Measurements from ENCODE around the gene ARL6IP4. TPM values are rescaled to one million over a fixed set of nuclear protein-coding genes. Genes with fewer than 3 reads are reported as not detected.

Gene ARL6IP4
- total and polyA plus RNA-seq, 9 donors, result 169 to 207 (median 191) TPM

DNA sequence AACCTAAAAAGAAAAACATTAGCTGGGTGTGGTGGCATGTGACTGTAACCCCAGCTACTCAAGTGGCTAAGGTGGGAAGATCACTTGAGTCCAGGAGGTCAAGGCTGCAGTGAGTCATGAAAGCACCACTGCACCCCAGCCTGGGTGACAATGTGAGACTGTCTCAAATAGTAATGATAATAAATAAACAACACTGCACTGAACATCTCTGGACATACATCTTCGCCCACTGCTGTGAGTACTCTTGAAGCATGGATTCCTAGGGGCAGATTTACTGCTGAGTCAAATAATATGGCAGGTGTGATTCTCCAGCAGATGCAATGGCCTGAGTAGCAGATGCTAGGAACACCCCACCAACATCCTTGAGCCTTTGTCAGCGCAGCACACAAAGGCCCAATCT is 37.8 kb upstream of the ARL6IP4 start:
- H3K27ac ChIP-seq (ENCODE audit: low read length), result peak overlapping the region; percentile 76
- H3K4me3 ChIP-seq (ENCODE audit: low read length), result no peak overlapping the region
- H3K9me3 ChIP-seq (replicated peaks; ENCODE audit: control insufficient read depth, low read depth, low read length), result no peaks in the 10 kb centered on the region
- H3K27me3 ChIP-seq (ENCODE audit: control insufficient read depth, insufficient read depth, low read length), result no peaks in the 10 kb centered on the region
- DNase-seq, result no peak
- no peaks in the 10 kb centered on the region for H3K36me3 ChIP-seq (ENCODE audit: control insufficient read depth, insufficient read depth, low read length)
- WGBS (ENCODE audit: insufficient coverage), result 100% methylated on average over 1 of the region's 2 CpGs
- peaks cover 32% of the 10 kb centered on the region for H3K4me1 ChIP-seq (ENCODE audit: control insufficient read depth, insufficient read depth, low read length)

DNA sequence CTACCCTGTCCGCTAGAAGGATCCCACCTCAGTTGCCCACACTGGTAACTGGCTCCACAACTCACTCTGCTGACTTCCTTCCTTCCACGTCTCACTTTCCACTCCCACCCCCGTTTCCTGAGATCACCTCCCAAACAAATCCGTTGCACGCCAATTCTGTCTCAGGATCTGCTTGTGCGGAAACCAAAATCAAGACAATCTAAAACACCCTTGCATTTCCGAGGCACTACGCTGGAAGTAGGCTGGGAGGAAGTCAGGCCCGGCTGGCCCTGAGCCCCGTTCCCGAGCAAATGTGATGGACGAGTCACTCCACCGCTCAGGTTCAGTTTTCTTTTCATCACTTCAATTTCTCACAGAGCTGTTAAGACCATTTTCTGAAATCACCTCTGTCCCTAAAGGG is 37.3 kb upstream of the ARL6IP4 start:
- Histone ChIP-seq H3K36me3 (ENCODE audit: control insufficient read depth, insufficient read depth, low read length) (no peaks in the 10 kb centered on the region), H3K4me1 (ENCODE audit: control insufficient read depth, insufficient read depth, low read length) (peaks cover 35% of the 10 kb centered on the region), H3K4me3 (ENCODE audit: low read length) (no peak overlapping the region), H3K9me3 (replicated peaks; ENCODE audit: control insufficient read depth, low read depth, low read length) (no peaks in the 10 kb centered on the region), H3K27ac (ENCODE audit: low read length) (peak overlapping the region; percentile 76), H3K27me3 (ENCODE audit: control insufficient read depth, insufficient read depth, low read length) (no peaks in the 10 kb centered on the region)
- WGBS (ENCODE audit: insufficient coverage), result 20% methylated on average over 6 of the region's 13 CpGs
- peak; percentile 60 for DNase-seq

- no peaks in the 10 kb centered on the region for H3K27me3 ChIP-seq (ENCODE audit: control insufficient read depth, insufficient read depth, low read length)
- WGBS (ENCODE audit: insufficient coverage), result 55% methylated on average over 10 of the region's 14 CpGs
- H3K27ac ChIP-seq (ENCODE audit: low read length), result peak overlapping the region; percentile 20
- DNase-seq, result peak; percentile 59
- no peaks in the 10 kb centered on the region for H3K36me3 ChIP-seq (ENCODE audit: control insufficient read depth, insufficient read depth, low read length)
- H3K4me3 ChIP-seq (ENCODE audit: low read length), result no peak overlapping the region
- H3K4me1 ChIP-seq (ENCODE audit: control insufficient read depth, insufficient read depth, low read length), result peaks cover 35% of the 10 kb centered on the region
- H3K9me3 ChIP-seq (replicated peaks; ENCODE audit: control insufficient read depth, low read depth, low read length), result no peaks in the 10 kb centered on the region
Observed at GRCh38 chr12:122944605-122945592, 35.6 kb upstream of the ARL6IP4 start.

- H3K4me1 ChIP-seq (ENCODE audit: control insufficient read depth, insufficient read depth, low read length), result peaks cover 35% of the 10 kb centered on the region
- no peak overlapping the region for H3K4me3 ChIP-seq (ENCODE audit: low read length)
- H3K27me3 ChIP-seq (ENCODE audit: control insufficient read depth, insufficient read depth, low read length), result no peaks in the 10 kb centered on the region
- 54% methylated on average over 3 of the region's 10 CpGs for WGBS (ENCODE audit: insufficient coverage)
- no peaks in the 10 kb centered on the region for H3K36me3 ChIP-seq (ENCODE audit: control insufficient read depth, insufficient read depth, low read length)
- H3K9me3 ChIP-seq (replicated peaks; ENCODE audit: control insufficient read depth, low read depth, low read length), result no peaks in the 10 kb centered on the region
- H3K27ac ChIP-seq (ENCODE audit: low read length), result no peak overlapping the region
- peak; percentile 48 for DNase-seq
Observed at GRCh38 chr12:122946690-122947341, 33.7 kb upstream of the ARL6IP4 start.

DNA sequence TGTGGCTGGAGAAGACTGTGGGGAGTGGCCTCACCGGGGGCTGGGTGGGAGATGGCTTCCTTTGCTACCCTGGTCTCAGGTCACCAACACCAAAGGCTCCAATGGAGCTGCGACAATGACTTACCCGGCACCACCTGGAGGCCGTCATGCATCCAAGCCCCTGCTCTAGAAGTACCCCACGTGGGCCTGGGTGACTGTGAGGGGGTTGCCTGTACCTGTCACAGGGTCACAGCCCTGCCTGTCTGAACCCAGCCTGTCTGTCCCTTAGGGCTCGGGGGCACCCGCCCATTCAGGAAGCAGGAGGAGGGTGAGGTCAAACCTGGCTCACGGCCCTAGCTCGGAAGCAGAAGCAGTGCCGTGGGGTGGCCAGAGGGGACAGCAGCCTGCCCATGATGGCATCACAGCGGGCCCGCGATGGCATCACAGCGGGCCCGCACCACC is 33.1 kb upstream of the ARL6IP4 start:
- 63% methylated on average over 7 of the region's 15 CpGs for WGBS (ENCODE audit: insufficient coverage)
- peaks cover 35% of the 10 kb centered on the region for H3K4me1 ChIP-seq (ENCODE audit: control insufficient read depth, insufficient read depth, low read length)
- no peaks in the 10 kb centered on the region for H3K27me3 ChIP-seq (ENCODE audit: control insufficient read depth, insufficient read depth, low read length)
- H3K4me3 ChIP-seq (ENCODE audit: low read length), result no peak overlapping the region
- DNase-seq, result no peak
- H3K27ac ChIP-seq (ENCODE audit: low read length), result no peak overlapping the region
- no peaks in the 10 kb centered on the region for H3K36me3 ChIP-seq (ENCODE audit: control insufficient read depth, insufficient read depth, low read length)
- no peaks in the 10 kb centered on the region for H3K9me3 ChIP-seq (replicated peaks; ENCODE audit: control insufficient read depth, low read depth, low read length)

DNA sequence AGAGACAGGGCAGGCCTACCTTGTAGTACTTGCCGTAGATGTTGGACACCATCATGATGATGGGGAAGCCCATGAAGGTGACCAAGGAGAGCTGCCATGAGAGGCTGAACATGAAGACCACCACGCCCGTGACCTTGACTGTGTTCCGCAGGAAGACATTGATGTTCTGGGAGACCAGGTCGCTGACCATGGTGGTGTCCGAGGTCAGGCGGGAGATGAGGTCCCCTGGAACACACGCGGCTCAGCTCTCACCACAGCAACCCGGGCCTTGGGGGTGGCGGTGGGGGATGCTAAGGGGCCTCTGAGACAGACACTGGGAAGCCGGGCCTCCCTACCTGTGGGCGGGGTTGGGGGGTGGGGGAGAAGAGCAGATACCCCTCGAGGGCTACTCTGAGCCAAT is 31.9 kb upstream of the ARL6IP4 start:
- 89% methylated on average over 12 of the region's 14 CpGs for WGBS (ENCODE audit: insufficient coverage)
- H3K36me3 ChIP-seq (ENCODE audit: control insufficient read depth, insufficient read depth, low read length), result no peaks in the 10 kb centered on the region
- no peaks in the 10 kb centered on the region for H3K9me3 ChIP-seq (replicated peaks; ENCODE audit: control insufficient read depth, low read depth, low read length)
- H3K4me3 ChIP-seq (ENCODE audit: low read length), result no peak overlapping the region
- H3K27me3 ChIP-seq (ENCODE audit: control insufficient read depth, insufficient read depth, low read length), result no peaks in the 10 kb centered on the region
- no peak overlapping the region for H3K27ac ChIP-seq (ENCODE audit: low read length)
- peaks cover 26% of the 10 kb centered on the region for H3K4me1 ChIP-seq (ENCODE audit: control insufficient read depth, insufficient read depth, low read length)
- no peak for DNase-seq

DNA sequence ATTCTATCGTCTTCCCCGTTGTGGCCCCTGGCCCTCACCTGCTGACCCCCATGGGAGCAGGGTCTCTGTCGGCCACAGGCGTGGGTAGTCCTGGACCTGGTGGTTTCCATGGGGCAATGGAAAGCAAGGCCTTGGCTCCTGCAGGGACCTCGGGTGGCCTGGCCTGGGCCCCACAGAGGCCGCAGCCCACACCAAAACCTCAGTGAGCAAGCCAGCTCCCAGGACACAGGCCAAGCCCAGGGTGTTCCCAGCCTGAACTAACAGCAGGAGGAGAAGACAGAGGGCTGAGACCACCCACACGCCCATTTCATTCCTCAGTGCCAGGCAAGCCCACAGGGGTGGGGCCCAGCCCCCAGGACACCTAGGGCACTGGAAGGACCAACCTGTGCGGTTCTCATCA is 31.1 kb upstream of the ARL6IP4 start:
- Histone ChIP-seq H3K4me1 (ENCODE audit: control insufficient read depth, insufficient read depth, low read length) (peaks cover 21% of the 10 kb centered on the region), H3K27me3 (ENCODE audit: control insufficient read depth, insufficient read depth, low read length) (no peaks in the 10 kb centered on the region), H3K4me3 (ENCODE audit: low read length) (no peak overlapping the region), H3K27ac (ENCODE audit: low read length) (no peak overlapping the region), H3K36me3 (ENCODE audit: control insufficient read depth, insufficient read depth, low read length) (no peaks in the 10 kb centered on the region), H3K9me3 (replicated peaks; ENCODE audit: control insufficient read depth, low read depth, low read length) (no peaks in the 10 kb centered on the region)
- DNase-seq, result no peak
- 82% methylated on average over 7 of the region's 8 CpGs for WGBS (ENCODE audit: insufficient coverage)

DNA sequence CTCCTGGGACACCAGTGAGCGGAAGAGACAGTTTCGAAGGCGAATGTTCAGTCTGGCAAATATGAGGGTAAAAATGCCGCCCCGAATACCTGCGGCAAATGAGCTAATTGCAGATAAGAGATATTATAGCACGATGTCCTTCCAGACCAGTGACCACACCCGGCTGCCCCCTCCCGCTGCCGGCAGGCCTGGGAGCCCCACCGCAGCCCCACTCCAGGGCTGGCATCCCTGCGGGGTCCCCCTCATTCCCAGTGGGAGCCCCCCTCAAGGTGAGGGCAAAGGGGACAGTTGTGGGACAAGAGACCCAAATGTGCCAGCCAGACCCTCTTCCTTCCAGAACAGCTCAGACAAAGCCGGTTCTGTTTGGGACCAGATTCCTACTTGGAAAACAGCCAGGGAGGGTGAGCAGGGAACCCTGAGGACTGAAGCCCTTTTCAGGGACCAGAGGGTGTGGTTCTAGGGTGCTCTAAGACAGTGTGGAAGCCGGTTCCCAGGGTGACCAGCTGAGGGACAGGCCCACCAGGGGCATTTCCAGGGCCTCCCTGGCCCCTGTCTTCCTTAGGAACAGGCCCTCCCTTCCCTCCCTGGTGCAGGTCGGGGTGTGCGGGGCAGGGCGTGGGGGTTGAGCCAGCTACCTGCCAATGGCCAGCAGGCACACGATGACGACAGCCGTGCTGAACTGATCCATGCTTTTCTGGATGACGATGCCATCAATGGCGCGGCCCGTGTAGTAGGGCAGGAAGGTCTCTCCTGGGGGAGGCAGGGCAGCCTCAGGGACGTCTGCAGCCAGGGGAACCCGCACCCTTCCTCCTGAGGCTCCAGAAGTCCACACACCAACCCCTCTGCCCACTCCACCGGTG is 30.4 kb upstream of the ARL6IP4 start:
- Histone ChIP-seq H3K36me3 (ENCODE audit: control insufficient read depth, insufficient read depth, low read length) (no peaks in the 10 kb centered on the region), H3K4me3 (ENCODE audit: low read length) (no peak overlapping the region), H3K9me3 (replicated peaks; ENCODE audit: control insufficient read depth, low read depth, low read length) (no peaks in the 10 kb centered on the region), H3K27ac (ENCODE audit: low read length) (no peak overlapping the region), H3K4me1 (ENCODE audit: control insufficient read depth, insufficient read depth, low read length) (peaks cover 17% of the 10 kb centered on the region), H3K27me3 (ENCODE audit: control insufficient read depth, insufficient read depth, low read length) (no peaks in the 10 kb centered on the region)
- no peak for DNase-seq
- 92% methylated on average over 11 of the region's 27 CpGs for WGBS (ENCODE audit: insufficient coverage)

- no peaks in the 10 kb centered on the region for H3K27me3 ChIP-seq (ENCODE audit: control insufficient read depth, insufficient read depth, low read length)
- peaks cover 18% of the 10 kb centered on the region for H3K4me1 ChIP-seq (ENCODE audit: control insufficient read depth, insufficient read depth, low read length)
- no peaks in the 10 kb centered on the region for H3K36me3 ChIP-seq (ENCODE audit: control insufficient read depth, insufficient read depth, low read length)
- 88% methylated on average over 5 of the region's 9 CpGs for WGBS (ENCODE audit: insufficient coverage)
- H3K4me3 ChIP-seq (ENCODE audit: low read length), result no peak overlapping the region
- H3K9me3 ChIP-seq (replicated peaks; ENCODE audit: control insufficient read depth, low read depth, low read length), result no peaks in the 10 kb centered on the region
- DNase-seq, result no peak
- no peak overlapping the region for H3K27ac ChIP-seq (ENCODE audit: low read length)
Observed at GRCh38 chr12:122951406-122951805, 29.1 kb upstream of the ARL6IP4 start.

Data from muscle of leg (tissue), 11 donors.